Breast epithelium (tissue), 4 donors: Measurements from ENCODE around the gene AQP6. TPM values are rescaled to one million over a fixed set of nuclear protein-coding genes. Genes with fewer than 3 reads are reported as not detected.

Source experiments
- DNase-seq, 2 donors: peaks; one replicate each; pipeline ENCODE4 v3.0.0-alpha.2; 2019; ENCODE audit warnings: low spot score in 2 of 2
- H3K27ac ChIP-seq, 2 donors: fragments of 200-600 bp; sonication (generic) in 1 of 2; one replicate each; pipeline ENCODE4 v1.5.1; 2016 to 2019; ENCODE audit warnings: mild to moderate bottlenecking in 1 of 2
- H3K27me3 ChIP-seq, 2 donors: fragments of 200-600 bp; sonication (generic) in 1 of 2; one replicate each; pipeline versions ENCODE4 v1.5.1 to v1.6.0; 2017 to 2019; ENCODE audit warnings: control low read depth in 1 of 2, mild to moderate bottlenecking in 1 of 2
- H3K36me3 ChIP-seq: fragments of 200-600 bp; one replicate; pipeline ENCODE4 v1.5.1; 2019
- H3K4me1 ChIP-seq, 2 donors: fragments of 200-600 bp; sonication (generic); one replicate each; pipeline ENCODE4 v1.5.1; 2016 to 2019; ENCODE audit warnings: control low read depth in 1 of 2
- H3K4me3 ChIP-seq, 3 donors: fragments of 200-600 bp; sonication (generic); 1 replicate in 2 of 3; 2 replicates in 1 of 3; pipeline ENCODE4 v1.5.1; 2016 to 2019; ENCODE audit warnings: mild to moderate bottlenecking in 3 of 3, moderate library complexity in 2 of 3
- H3K9me3 ChIP-seq, 2 donors: fragments of 200-600 bp; sonication (generic) in 1 of 2; one replicate each; pipeline ENCODE4 v1.5.1; 2016 to 2019; ENCODE audit warnings: control low read depth in 1 of 2
- CTCF ChIP-seq, 3 donors: fragments of 450-650 bp; IDR thresholded peaks; one replicate each; pipeline ENCODE4 v1.5.1; 2016 to 2017; ENCODE audit warnings: antibody characterized with exemption in 3 of 3, mild to moderate bottlenecking in 3 of 3, moderate library complexity in 3 of 3
- POLR2A ChIP-seq: fragments of 450-650 bp; IDR thresholded peaks from one replicate; pipeline ENCODE4 v1.6.1; 2016; ENCODE audit warnings: antibody characterized with exemption, mild to moderate bottlenecking, moderate library complexity
- POLR2AphosphoS5 ChIP-seq, 3 donors: sonication (generic); formaldehyde crosslinking; IDR thresholded peaks; one replicate each; pipeline ENCODE4 v1.6.1; 2017; ENCODE audit warnings: antibody characterized with exemption in 3 of 3
- intact Hi-C: fragments of 100-400 bp; cut with DNase I; formaldehyde crosslinking; loops from one replicate; pipeline ENCODE4 v1.15.1; 2023; ENCODE audit warnings: low total_unique reads
- total RNA-seq, 3 donors: library from RNA; depleted of rRNA; stranded (reverse); fragments of >200 nt; gene quantifications; one replicate each; pipeline ENCODE4 v1.1.0, GENCODE V29; 2016

The AQP6 gene
- total RNA-seq, 3 donors from 2014 or later, result 0.16 TPM; not detected in 2

GRCh38 chr12:49969027-49969426 lies 3.7 kb upstream of the AQP6 start:
- Histone ChIP-seq H3K4me3 (no peak overlapping the region), H3K27me3 (peaks cover 0 to 3% of the 10 kb centered on the region in 2 donors), H3K27ac (no peak overlapping the region), H3K36me3 (no peaks in the 10 kb centered on the region), H3K9me3 (no peaks in the 10 kb centered on the region), H3K4me1 (peaks cover 0 to 8% of the 10 kb centered on the region in 2 donors)
- TF ChIP-seq POLR2AphosphoS5 (IDR thresholded peaks at IDR 0.05), result no peak
- TF ChIP-seq CTCF (IDR thresholded peaks at IDR 0.05), result no peak
- TF ChIP-seq POLR2A, result no peak
- no peak for DNase-seq
- intact Hi-C loops, result loop anchor here (10.0 kb wide), 1 partner anchor 194 kb away; no protein-coding TSS in a partner anchor

GRCh38 chr12:49969651-49970429 lies 2.9 kb upstream of the AQP6 start:
- TF ChIP-seq CTCF (IDR thresholded peaks at IDR 0.05) (no peak), POLR2A (no peak)
- no peak for DNase-seq
- H3K36me3 ChIP-seq, result no peaks in the 10 kb centered on the region
- H3K27ac ChIP-seq, result no peak overlapping the region
- no peaks in the 10 kb centered on the region for H3K9me3 ChIP-seq
- peaks cover 0 to 8% of the 10 kb centered on the region in 2 donors for H3K4me1 ChIP-seq
- peaks cover 0 to 3% of the 10 kb centered on the region in 2 donors for H3K27me3 ChIP-seq
- intact Hi-C loops, result loop anchor here (10.0 kb wide), 1 partner anchor 195 kb away; no protein-coding TSS in a partner anchor
- H3K4me3 ChIP-seq, result no peak overlapping the region

DNA sequence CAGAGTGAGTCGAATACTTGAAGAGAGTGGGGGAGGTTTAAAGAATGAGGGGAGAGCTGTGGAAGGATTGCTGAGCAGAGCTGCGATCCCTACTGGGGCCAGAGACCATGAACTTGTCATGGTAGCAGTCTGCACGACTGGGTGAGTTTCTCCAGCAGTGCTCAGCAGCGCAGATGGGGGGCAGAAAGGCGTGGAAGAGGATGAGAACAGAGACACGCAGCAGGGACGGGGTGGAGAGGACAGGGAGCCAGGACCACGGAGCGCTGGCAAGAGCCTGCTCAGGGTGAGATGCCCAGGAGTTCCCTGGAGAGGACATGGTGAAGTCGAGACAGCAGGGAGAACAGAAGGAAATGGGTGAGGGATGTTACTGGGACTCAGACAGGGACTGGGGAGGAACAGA lies 2.1 kb upstream of the AQP6 start:
- Histone ChIP-seq H3K4me1 (peaks cover 0 to 8% of the 10 kb centered on the region in 2 donors), H3K9me3 (no peaks in the 10 kb centered on the region), H3K36me3 (no peaks in the 10 kb centered on the region), H3K27ac (no peak overlapping the region), H3K4me3 (no peak overlapping the region), H3K27me3 (peaks cover 0 to 3% of the 10 kb centered on the region in 2 donors)
- DNase-seq, result no peak
- intact Hi-C loops, result no loop called here
- TF ChIP-seq CTCF (IDR thresholded peaks at IDR 0.05), result no peak
- TF ChIP-seq POLR2AphosphoS5 (IDR thresholded peaks at IDR 0.05), result no peak
- TF ChIP-seq POLR2A, result no peak

DNA sequence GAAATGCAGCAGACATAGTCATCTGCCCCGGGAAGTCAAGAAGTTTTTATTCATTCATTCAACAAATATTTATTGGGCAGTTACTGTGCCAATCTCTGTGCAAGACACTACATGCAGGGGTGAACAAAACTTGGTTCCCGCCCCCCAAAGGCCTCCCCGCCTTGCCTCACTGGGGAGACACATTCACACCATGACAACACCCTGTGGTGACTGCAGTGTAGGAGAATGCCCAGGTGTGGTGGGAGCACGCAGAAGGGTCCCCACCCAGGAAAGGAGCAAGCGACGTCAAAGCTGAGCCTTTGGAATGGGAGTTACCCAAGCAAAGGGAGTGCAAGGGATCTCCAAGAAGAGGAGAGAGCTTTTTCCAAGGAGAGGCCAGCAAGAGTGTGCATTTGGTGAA lies 1.6 kb upstream of the AQP6 start:
- no peak for DNase-seq
- Histone ChIP-seq H3K4me1 (peaks cover 0 to 8% of the 10 kb centered on the region in 2 donors), H3K4me3 (no peak overlapping the region), H3K36me3 (no peaks in the 10 kb centered on the region), H3K9me3 (no peaks in the 10 kb centered on the region), H3K27me3 (peaks cover 0 to 3% of the 10 kb centered on the region in 2 donors), H3K27ac (no peak overlapping the region)
- intact Hi-C loops, result no loop called here
- TF ChIP-seq POLR2A, result no peak
- no peak for TF ChIP-seq CTCF (IDR thresholded peaks at IDR 0.05)
- TF ChIP-seq POLR2AphosphoS5 (IDR thresholded peaks at IDR 0.05), result no peak

GRCh38 chr12:49972129-49972528 lies 618 bp upstream of the AQP6 start:
- Histone ChIP-seq H3K27me3 (peaks cover 0 to 3% of the 10 kb centered on the region in 2 donors), H3K36me3 (no peaks in the 10 kb centered on the region), H3K9me3 (no peaks in the 10 kb centered on the region), H3K4me1 (peaks cover 0 to 7% of the 10 kb centered on the region in 2 donors), H3K27ac (no peak overlapping the region), H3K4me3 (no peak overlapping the region)
- TF ChIP-seq POLR2A (no peak), POLR2AphosphoS5 (IDR thresholded peaks at IDR 0.05) (no peak), CTCF (IDR thresholded peaks at IDR 0.05) (no peak)
- no peak for DNase-seq
- intact Hi-C loops, result no loop called here
